Body of pancreas (tissue), 4 donors: ENCODE measurements around the gene CA12. TPM values are rescaled to one million over a fixed set of nuclear protein-coding genes. Genes with fewer than 3 reads are reported as not detected.

Source experiments
- ATAC-seq: fragments of 150-250 bp; one replicate; pipeline ENCODE4 v1.9.1; 2016
- DNase-seq, 4 donors: peaks; one replicate each; pipeline ENCODE4 v3.0.0-alpha.2; 2019
- H3K27ac ChIP-seq, 4 donors: fragments of 200-600 bp; sonication (generic); 1 replicate in 3 of 4; 2 replicates in 1 of 4; pipeline versions ENCODE4 v1.5.1 to v1.6.1; 2016 to 2019; ENCODE audit warnings: mild to moderate bottlenecking in 1 of 4, mixed read lengths in 1 of 4, moderate library complexity in 1 of 4
- H3K27me3 ChIP-seq, 2 donors: fragments of 200-600 bp; sonication (generic); one replicate each; pipeline ENCODE4 v1.6.0; 2016; ENCODE audit warnings: mild to moderate bottlenecking in 1 of 2
- H3K36me3 ChIP-seq, 2 donors: fragments of 200-600 bp; sonication (generic); replicated peaks in 1 of 2; 2 replicates each; pipeline ENCODE4 v1.5.1; 2016; ENCODE audit warnings: low read depth in 2 of 2; ENCODE audit not compliant: insufficient read depth in 1 of 2
- H3K4me1 ChIP-seq: fragments of 200-600 bp; sonication (generic); one replicate; pipeline ENCODE4 v1.6.0; 2016
- H3K4me3 ChIP-seq, 2 donors: fragments of 200-600 bp; sonication (generic); 1 replicate in 1 of 2; 2 replicates in 1 of 2; pipeline ENCODE4 v1.5.1; 2016 to 2019
- H3K9me3 ChIP-seq, 3 donors: fragments of 200-600 bp; sonication (generic); 1 replicate in 2 of 3; 2 replicates in 1 of 3; pipeline ENCODE4 v1.5.1; 2016
- POLR2A ChIP-seq, 3 donors: fragments of 450-650 bp; IDR thresholded peaks; one replicate each; pipeline ENCODE4 v1.6.1; 2016; ENCODE audit warnings: antibody characterized with exemption in 3 of 3, mild to moderate bottlenecking in 2 of 3
- whole genome bisulfite sequencing, 2 donors: methylation state at CpG; one replicate each; pipeline ENCODE4 v1.1.5; 2017; 5-methylcytosine and 5-hydroxymethylcytosine counted together
- intact Hi-C: fragments of 100-400 bp; cut with DNase I; formaldehyde crosslinking; loops from one replicate; pipeline ENCODE4 v1.15.1; 2023
- total RNA-seq, 2 donors: library from RNA; depleted of rRNA; stranded (reverse); fragments of >200 nt; gene quantifications; one replicate each; pipeline ENCODE4 v1.1.0, GENCODE V29; 2016
- TF ChIP-seq, protein P1 (sequence below), 7 experiments: fragments of 450-650 bp in 4 of 7; fragments of 200-600 bp in 3 of 7; sonication (generic) in 3 of 7; IDR thresholded peaks; one replicate each; pipeline ENCODE4 v1.5.1; 2016 to 2019; ENCODE audit warnings: antibody characterized with exemption in 7 of 7

The CA12 gene
- total RNA-seq, 2 donors from 2014 or later: 16.1 to 25.7 TPM

DNA sequence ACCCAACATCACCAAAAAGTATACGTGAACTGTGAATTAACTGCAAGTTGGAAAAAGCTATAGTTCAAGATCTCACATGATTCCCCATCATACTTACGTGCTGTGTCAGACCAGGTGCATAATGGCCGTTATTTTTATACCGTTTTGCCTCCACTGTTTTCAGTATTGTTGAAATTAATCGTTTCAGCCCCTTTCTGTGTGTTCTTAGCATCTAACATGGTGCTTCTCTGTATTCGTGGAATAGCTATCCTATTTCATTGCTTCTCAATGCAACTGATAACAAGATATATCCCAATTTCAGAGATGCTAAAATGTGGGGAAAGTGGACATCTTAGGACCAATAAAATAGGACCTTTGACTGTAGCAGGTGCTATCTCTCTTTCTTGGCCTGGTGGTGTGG lies 13.7 kb downstream of the CA12 start:
- intact Hi-C loops: no loop called here
- Histone ChIP-seq H3K27me3 (no peaks in the 10 kb centered on the region), H3K9me3 (no peaks in the 10 kb centered on the region), H3K4me3 (no peak overlapping the region), H3K4me1 (peaks cover 74% of the 10 kb centered on the region), H3K36me3 (no peaks in the 10 kb centered on the region), H3K27ac (peak overlapping the region; percentile 82 to 93 (median 88))
- WGBS, 2 donors: 51 to 60% methylated on average over 6 of the region's 6 CpGs
- TF ChIP-seq POLR2A (IDR thresholded peaks at IDR 0.05): no peak
- TF ChIP-seq, protein P1, sequence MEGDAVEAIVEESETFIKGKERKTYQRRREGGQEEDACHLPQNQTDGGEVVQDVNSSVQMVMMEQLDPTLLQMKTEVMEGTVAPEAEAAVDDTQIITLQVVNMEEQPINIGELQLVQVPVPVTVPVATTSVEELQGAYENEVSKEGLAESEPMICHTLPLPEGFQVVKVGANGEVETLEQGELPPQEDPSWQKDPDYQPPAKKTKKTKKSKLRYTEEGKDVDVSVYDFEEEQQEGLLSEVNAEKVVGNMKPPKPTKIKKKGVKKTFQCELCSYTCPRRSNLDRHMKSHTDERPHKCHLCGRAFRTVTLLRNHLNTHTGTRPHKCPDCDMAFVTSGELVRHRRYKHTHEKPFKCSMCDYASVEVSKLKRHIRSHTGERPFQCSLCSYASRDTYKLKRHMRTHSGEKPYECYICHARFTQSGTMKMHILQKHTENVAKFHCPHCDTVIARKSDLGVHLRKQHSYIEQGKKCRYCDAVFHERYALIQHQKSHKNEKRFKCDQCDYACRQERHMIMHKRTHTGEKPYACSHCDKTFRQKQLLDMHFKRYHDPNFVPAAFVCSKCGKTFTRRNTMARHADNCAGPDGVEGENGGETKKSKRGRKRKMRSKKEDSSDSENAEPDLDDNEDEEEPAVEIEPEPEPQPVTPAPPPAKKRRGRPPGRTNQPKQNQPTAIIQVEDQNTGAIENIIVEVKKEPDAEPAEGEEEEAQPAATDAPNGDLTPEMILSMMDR (IDR thresholded peaks at IDR 0.05): no peak
- DNase-seq: no peak
- peak; percentile 23 for ATAC-seq

DNA sequence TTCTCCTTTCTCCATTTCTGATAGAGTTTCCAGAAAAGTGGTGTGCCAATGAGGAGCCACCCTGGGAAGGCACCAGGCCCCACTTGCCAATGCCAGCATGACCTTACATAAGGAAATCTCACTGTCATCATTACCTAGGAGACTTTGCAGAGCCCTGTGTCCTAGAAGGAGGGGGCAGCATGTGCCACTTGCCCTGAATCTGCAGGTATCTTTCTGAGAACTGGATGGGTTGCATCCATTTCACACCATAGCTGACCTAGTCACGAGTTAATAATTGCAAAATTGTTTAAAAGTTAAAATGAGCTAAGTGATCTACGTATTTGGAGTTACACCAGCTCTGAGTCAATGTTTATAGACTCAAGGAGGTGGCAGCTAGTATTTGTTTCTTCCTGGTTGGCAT lies 14.3 kb downstream of the CA12 start:
- peak; percentile 92 for ATAC-seq
- 23 to 24% methylated on average over 2 of the region's 2 CpGs for WGBS, 2 donors
- intact Hi-C loops: no loop called here
- Histone ChIP-seq H3K27me3 (no peaks in the 10 kb centered on the region), H3K4me1 (peaks cover 75% of the 10 kb centered on the region), H3K9me3 (no peaks in the 10 kb centered on the region), H3K27ac (peak overlapping the region; percentile 82 to 93 (median 88)), H3K4me3 (no peak overlapping the region), H3K36me3 (no peaks in the 10 kb centered on the region)
- DNase-seq: peak; percentile 33 to 56 (median 38)
- peak in 1 of 3 donors; percentile 36 for TF ChIP-seq POLR2A (IDR thresholded peaks at IDR 0.05)
- TF ChIP-seq, protein P1 (IDR thresholded peaks at IDR 0.05): no peak

DNA sequence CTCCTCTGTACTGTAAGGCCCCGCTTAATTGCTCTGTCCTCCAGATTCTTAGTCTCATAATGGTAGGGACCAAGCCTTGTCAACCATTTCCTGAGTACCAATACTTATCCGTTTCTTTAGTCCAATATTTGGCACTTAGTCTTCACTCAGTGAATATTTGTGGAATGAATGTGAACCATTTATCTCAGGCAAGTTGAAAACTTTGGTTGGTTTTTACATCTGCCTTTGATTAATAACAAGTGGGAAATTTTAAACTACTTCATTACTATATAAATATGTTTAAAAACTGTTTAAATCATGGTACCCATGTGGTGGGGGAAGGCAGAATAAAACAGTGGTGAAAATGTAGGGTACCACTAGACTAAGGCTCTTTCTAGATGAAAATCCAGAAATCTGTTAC lies 15.2 kb downstream of the CA12 start:
- WGBS, 2 donors: 76 to 81% methylated on average over 2 of the region's 2 CpGs
- ATAC-seq (no peak), DNase-seq (no peak)
- Histone ChIP-seq H3K36me3 (no peaks in the 10 kb centered on the region), H3K9me3 (no peaks in the 10 kb centered on the region), H3K4me3 (no peak overlapping the region), H3K27ac (peak overlapping the region in 3 of 4 donors; percentile 85 to 93 (median 90)), H3K27me3 (no peaks in the 10 kb centered on the region), H3K4me1 (peaks cover 85% of the 10 kb centered on the region)
- intact Hi-C loops: no loop called here
- TF ChIP-seq POLR2A (IDR thresholded peaks at IDR 0.05): no peak
- TF ChIP-seq, protein P1 (IDR thresholded peaks at IDR 0.05): no peak

DNA sequence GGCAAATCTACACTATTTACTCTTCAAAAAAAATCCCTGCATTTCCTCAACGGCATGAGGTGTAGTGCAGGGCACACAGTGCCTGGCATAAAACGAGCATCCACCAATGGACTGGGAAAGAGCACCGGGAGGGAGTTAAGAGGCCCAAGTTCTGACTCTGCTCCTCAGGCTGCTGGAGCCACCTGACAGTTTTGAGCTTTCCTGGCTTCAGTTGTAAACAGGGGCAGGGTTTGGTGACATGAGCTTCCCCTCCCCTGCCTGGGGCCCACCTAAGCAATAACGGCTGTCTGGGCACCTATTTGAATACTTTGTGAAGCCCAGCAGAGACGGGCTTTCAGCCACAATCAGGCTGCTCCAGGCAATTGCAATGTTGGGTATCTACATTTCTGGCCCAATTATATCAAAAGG lies 16.4 kb downstream of the CA12 start:
- peak overlapping the region; percentile 32 to 90 (median 50) for H3K27ac ChIP-seq
- intact Hi-C loops: no loop called here
- peak; percentile 28 for ATAC-seq
- DNase-seq: peak in 1 of 4 donors; percentile 32
- H3K4me3 ChIP-seq: no peak overlapping the region
- WGBS, 2 donors: 28 to 38% methylated on average over 5 of the region's 5 CpGs
- no peaks in the 10 kb centered on the region for H3K27me3 ChIP-seq
- no peaks in the 10 kb centered on the region for H3K9me3 ChIP-seq
- TF ChIP-seq, protein P1 (IDR thresholded peaks at IDR 0.05): no peak
- TF ChIP-seq POLR2A (IDR thresholded peaks at IDR 0.05): no peak
- H3K36me3 ChIP-seq: no peaks in the 10 kb centered on the region
- peaks cover 85% of the 10 kb centered on the region for H3K4me1 ChIP-seq
